Measurements from ENCODE around the gene ATN1.

ATN1 gene

GRCh38 chr12:6925540-6926279, 2.0 kb upstream of the ATN1 start:
- DNase-seq (ENCODE audit: low read depth in 2 of 2), result no peak

GRCh38 chr12:6928022-6928702, 403 bp downstream of the ATN1 start:
- no peak for DNase-seq (ENCODE audit: low read depth in 2 of 2)

GRCh38 chr12:6928703-6929407, 1.1 kb downstream of the ATN1 start:
- no peak for DNase-seq (ENCODE audit: low read depth in 2 of 2)

- DNase-seq (ENCODE audit: low read depth in 2 of 2), result no peak
These were observed 2.0 kb downstream of the ATN1 start for GRCh38 chr12:6929466-6930452.

GRCh38 chr12:6932766-6933165, 5.0 kb downstream of the ATN1 start:
- no peak for DNase-seq (ENCODE audit: low read depth in 2 of 2)

- no peak for DNase-seq (ENCODE audit: low read depth in 2 of 2)
These were observed 6.4 kb downstream of the ATN1 start for GRCh38 chr12:6934110-6934509.

- DNase-seq (ENCODE audit: low read depth in 2 of 2), result no peak
These were observed 7.8 kb downstream of the ATN1 start for GRCh38 chr12:6935371-6936193.

- DNase-seq (ENCODE audit: low read depth in 2 of 2), result no peak
These were observed 8.5 kb downstream of the ATN1 start for GRCh38 chr12:6936194-6936635.

- DNase-seq (ENCODE audit: low read depth in 2 of 2), result no peak
These were observed 9.1 kb downstream of the ATN1 start for GRCh38 chr12:6936636-6937480.

GRCh38 chr12:6937481-6938352, 10.0 kb downstream of the ATN1 start:
- peak; percentile 82 to 86 for DNase-seq (ENCODE audit: low read depth in 2 of 2)

- no peak for DNase-seq (ENCODE audit: low read depth in 2 of 2)
These were observed 10.8 kb downstream of the ATN1 start for GRCh38 chr12:6938353-6939190.

- no peak for DNase-seq (ENCODE audit: low read depth in 2 of 2)
These were observed 11.4 kb downstream of the ATN1 start for GRCh38 chr12:6939191-6939540.

GRCh38 chr12:6941267-6941666, 13.5 kb downstream of the ATN1 start:
- DNase-seq (ENCODE audit: low read depth in 2 of 2), result no peak

- no peak for DNase-seq (ENCODE audit: low read depth in 2 of 2)
These were observed 14.0 kb downstream of the ATN1 start for GRCh38 chr12:6941782-6942181.

- no peak for DNase-seq (ENCODE audit: low read depth in 2 of 2)
These were observed 14.5 kb downstream of the ATN1 start for GRCh38 chr12:6942331-6942665.

- DNase-seq (ENCODE audit: low read depth in 2 of 2), result peak in 1 of 2 donors; percentile 63
These were observed 15.6 kb downstream of the ATN1 start for GRCh38 chr12:6943389-6943721.

- DNase-seq (ENCODE audit: low read depth in 2 of 2), result peak in 1 of 2 donors; percentile 59
These were observed 16.1 kb downstream of the ATN1 start, which contains the start of the genes C12orf57 and RNU7-1 for GRCh38 chr12:6943722-6944380. C12orf57 (plus strand) TSS chr12:6944022; CDS start chr12:6944122, 100 bp downstream. RNU7-1 (plus strand) TSS chr12:6943816.
